Activated T-helper 1 cell treated with Interleukin-2 at 50 U/mL for 16 hours (primary cell): ENCODE data around the gene BTBD10.
A peak's percentile ranks its signal among the peaks of the same experiment; 100 is the strongest.

ENCODE experiments used
- DNase-seq: peaks from one replicate; pipeline ENCODE4 v3.0.0-alpha.2; 2020; ENCODE audit warnings: low read depth

The BTBD10 gene

DNA sequence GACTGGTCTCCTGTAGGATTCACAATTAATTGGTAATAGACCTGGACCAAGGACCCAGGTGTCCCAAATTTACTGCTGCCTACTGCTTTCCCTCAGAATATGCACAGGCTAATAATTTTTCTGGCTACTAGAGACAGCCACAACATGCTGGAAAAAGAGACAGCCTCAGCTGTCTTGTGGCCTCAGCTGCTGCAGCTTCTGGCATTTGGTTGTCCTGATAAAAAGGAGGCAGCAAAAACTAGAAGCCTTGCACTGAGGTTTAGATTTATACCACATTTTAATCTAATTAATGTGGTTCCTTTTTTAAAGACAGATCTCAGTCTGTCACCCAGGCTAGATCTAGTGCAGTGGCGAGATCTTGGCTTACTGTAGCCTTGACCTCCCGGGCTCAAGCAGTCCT is 89.8 kb downstream of the BTBD10 start:
- DNase-seq, result no peak

DNA sequence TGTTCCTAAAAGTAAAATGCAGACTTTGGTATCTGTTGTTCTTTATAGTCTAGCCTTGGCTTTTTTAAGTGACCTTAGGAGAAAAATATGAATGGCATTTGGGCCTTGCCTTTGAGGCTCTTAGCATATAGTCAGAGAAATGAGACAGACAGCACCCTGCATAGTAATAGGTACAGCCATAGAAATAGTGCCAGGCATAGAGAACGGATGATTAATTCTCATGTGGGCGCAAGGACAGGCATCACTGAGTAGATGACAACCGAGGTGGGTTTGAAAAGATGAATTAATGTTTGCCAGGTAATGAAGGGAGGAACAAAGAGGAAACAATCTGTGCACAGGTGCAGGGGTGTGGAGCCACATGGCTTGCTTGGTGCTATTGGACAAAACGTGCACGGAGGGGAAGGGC is 95.0 kb downstream of the BTBD10 start:
- DNase-seq, result no peak

DNA sequence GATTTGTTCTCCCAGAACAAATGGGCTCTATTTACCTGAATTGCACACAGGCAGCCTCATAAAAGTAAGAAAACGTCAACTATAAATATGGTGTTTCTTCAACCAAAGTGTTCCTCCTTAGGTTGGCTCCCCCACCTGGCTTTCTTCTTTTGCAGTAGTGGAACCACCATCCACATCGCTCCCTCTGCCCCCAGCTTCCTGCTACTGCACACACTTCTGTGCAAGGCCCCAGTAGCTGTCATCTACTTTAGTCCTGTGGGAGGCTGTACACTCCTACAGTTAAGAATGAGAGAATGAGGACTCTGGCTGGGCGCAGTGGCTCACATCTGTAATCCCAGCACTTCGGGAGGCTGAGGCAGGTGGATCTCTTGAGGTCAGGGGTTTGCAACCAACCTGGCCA is 95.9 kb downstream of the BTBD10 start:
- no peak for DNase-seq

DNA sequence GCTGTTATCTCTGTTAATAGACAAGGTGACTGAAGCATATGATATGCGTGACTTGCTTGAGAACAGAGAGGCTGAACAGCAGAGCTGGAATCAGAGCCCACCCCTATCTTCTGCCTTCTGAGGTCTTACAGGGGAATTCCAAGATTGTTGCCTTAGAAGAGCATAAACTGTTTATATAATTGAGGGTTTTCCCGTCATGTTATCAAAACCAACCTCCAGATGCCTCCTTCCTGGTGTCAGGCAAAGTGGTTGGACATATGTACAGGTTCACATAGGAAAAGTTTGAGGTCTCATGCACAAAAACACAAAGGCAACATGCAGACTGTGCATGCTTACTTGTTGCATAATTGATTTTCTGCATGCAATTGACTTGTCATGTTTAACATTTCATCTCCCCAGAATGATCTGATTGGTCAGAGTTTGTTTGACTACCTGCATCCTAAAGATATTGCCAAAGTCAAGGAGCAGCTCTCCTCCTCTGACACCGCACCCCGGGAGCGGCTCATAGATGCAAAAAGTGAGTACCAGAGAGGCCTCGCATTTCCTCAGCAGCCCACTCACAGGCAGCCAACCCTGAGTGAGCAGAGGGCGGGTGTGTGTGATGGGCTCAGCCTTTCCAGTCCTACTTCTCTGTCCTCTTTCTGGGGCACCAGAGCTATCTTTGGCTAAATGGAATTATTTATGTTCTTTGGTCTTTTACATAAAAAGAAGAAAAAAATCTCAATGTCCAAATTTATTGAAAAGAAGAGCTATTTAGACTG is 96.6 kb downstream of the BTBD10 start:
- DNase-seq, result no peak

DNA sequence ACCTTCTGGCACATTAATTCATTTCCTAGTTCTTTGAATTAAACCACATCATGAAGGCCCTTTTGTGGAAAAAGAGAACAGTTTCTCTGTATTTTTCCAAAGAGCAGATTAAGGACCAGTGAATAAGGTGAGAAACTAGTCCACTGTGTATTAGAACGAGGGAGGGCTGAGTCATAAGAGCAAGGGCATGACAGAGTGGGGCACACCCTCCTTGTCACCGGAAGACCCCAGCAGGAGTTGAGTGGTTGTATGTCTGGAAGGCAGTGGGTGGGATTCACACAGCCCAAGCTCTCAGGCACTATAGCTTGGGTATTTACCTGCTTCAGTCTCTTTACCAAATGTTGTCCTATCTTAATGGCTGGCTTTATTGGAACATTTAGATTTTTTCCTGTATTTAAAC is 98.6 kb downstream of the BTBD10 start:
- DNase-seq, result no peak

DNA sequence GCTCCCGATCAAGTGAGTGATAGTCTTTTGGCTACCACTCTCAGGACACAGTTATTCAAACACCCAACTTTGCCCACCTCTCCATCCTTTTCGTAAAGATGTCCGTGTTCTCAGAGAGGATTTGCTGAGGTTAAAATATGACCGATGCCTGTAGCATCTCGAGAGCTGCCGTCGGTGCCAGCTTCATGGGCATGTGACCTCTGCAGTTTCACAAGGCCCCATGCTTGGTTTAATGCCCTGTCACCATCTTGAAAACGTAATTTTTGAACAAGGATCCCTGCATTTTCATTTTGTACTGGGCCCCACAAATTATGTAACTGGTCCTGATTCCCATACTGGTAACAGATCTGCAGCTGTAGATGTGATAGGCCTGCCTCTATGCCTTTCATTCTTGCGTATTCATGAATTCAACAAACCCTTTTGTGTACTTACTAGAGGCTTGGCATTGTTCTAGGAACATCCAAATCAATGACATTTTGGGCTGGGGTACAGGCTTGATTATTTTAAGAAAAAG is 100.4 kb downstream of the BTBD10 start:
- DNase-seq, result no peak

DNA sequence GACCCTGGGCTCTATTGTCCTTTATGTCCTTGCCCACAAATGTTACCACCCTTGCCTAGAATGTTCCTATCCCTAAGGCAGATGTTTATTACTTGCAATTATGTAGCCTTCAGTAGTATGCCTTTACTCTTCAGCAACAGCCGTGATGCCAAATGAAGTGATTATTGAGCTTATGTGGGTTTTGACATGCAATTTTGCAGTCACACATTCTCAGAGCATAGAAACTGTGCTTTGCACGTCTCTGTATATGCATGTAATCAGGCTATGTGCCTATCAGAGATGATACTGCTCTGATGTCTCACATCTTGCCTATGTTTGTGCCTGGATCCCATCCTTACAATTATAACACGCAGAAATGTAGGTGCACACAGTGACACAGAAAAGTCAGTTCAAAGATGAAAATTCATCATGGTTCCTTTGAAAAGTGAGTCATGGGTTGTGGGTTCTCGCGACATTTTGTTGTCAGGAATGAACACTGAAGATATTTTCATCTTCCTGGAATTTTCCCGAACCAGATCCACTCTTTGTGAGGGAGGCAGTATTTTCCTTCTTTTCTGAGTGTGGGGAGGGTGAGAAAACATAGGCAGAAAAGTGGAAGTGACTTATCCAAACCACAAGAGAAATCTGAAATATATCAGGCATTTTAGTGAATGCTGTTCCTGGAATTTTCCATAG is 104.3 kb downstream of the BTBD10 start:
- DNase-seq, result no peak

DNA sequence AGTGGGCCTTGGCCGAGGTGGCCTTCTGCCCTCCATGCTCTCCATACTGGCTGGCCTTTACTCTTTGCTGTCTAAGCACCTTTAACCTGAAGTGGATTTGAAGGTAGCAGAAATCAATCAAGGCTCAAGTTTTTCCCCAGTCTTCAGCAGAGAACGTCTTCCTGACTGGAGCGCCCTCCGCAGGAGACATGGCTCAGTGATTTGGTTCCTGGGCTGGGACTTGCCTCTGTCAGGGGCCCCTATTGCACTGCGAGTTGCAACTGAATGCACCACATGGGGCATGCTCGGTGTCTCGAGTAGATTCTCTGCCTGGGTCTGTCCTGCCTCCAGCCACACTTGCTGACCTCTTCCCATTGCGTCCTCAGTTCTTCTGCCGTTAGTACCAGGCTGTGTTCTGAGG is 105.8 kb downstream of the BTBD10 start:
- no peak for DNase-seq

DNA sequence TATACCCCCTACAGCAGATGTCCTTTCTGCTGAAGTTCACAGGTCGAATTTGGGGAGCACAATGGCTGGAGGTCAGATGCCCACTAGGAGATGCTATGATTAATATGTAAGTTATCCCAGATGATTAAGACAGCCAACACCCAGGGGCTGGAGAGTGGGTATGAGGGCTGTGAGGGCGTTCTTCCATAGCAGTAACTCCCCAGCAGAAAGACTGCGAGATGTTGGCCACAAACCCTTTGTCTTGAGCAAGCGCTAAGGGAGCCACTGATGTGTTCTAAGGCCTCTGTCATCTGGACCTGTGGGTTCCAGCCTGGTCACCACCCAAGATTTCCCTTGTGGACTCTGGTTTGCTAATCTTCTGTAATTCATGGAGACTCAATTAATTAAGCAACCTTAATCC is 107.8 kb downstream of the BTBD10 start:
- no peak for DNase-seq

DNA sequence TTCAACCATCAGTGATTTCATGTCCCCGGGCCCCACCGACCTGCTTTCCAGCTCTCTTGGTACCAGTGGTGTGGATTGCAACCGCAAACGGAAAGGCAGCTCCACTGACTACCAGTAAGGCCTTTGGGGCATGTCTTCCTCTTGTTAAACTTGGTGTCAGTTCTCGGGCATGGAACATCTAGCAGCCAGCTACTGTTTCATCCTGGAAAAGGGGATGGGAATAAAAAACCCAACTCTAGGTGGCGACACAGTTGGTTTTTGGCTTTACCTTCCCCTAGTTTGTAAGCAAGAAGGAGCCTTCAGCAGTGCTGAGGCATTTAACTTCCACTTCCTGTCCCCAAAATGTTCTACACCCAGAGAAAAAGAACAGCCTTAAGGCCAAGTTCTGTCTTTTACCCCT is 108.7 kb downstream of the BTBD10 start:
- DNase-seq, result no peak

DNA sequence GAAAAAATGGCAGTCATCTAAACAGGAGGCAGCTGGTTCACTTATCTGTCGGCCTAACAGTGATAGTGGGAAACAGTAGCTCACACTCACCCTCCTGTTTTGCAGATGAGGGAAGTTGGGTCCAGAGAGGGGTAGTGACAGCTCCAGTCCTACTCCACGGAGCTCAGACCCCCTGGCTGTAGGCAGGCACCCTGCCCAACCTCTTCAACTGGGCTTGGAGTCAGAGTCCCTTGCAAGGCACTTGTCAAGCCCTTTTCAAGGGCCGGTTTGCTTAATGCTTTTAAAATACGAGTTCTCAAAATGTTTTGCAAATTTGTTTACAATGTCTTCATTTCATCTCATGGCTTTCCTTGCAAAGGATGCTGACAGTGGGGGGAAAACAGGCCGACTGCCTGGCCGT is 110.3 kb downstream of the BTBD10 start:
- no peak for DNase-seq

DNA sequence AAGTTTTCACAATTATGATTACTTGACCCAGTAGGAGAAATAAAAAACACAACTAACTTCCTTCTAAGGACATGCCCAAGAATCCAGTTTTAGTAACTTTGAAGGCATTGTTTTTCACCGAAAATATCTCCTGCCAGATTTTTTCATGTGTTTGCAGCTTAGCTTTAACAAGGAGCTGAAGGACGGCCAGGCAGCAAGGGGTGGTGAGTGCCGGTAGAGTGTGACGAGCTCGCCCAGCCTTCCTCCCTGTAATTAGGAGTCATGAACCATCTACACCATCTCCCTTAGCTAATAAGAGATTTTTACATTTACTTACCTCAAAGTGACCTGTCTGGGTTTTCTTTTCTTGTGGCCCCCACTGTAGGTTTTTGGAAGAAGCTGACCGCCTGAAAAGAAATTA is 113.4 kb downstream of the BTBD10 start:
- no peak for DNase-seq

DNA sequence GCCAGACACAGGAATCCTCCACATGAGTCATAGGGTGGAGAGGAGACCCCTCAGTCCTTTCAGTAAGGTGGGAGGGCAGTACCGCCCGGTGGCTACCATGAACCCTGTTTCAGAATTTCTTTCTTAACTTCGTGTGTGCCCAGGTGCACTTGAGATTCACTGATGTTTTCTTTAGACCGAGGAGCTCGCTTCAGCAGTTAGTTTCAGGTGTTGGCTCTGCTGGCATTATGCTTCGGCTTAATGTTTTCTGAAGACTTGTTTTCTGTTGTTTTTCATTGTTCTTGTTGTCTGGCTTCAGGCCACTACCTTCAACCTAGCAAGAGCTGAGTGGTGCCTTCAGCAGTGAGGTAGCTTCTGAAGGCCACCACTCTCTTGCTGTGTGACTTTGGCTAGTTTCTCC is 114.0 kb downstream of the BTBD10 start:
- no peak for DNase-seq

DNA sequence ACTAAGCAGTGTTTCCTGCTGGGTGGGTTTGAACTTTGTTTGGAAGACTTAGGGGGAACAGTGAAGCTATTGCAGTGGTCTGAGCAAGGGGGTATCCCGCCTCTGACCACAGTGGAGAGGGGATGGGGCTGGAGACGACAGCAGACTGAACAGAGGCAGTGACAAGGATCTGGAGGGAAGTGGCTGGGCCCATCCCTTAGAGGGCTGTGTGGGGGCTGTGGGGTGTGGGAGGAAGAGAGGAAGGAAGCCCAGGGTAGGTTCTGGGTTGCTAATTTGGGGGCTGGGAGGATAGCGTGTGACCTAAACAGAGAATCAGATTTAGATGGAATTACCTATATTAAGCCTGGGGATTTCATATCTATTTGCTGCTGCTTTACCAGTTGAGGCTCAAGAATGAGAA is 114.7 kb downstream of the BTBD10 start:
- DNase-seq, result no peak

DNA sequence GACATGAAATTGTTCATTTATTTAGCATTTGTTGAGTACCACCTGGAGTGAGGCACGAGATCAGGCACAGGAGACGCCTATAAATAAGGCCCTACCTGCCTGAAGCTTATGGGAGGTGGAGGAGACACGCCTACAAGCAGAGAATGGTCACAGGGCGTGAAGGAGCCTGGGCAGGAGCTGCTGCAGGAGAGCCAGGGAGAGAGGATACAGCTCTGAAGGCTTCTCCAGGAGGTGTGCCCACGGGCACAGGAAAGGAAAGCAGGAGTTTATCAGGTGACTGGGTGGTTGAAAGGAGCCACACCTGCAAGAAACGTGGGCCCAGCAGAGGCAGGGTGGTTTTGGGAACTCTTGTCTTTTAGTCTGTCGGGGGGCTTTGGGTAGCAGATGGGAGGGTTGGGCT is 115.1 kb downstream of the BTBD10 start:
- DNase-seq, result no peak

DNA sequence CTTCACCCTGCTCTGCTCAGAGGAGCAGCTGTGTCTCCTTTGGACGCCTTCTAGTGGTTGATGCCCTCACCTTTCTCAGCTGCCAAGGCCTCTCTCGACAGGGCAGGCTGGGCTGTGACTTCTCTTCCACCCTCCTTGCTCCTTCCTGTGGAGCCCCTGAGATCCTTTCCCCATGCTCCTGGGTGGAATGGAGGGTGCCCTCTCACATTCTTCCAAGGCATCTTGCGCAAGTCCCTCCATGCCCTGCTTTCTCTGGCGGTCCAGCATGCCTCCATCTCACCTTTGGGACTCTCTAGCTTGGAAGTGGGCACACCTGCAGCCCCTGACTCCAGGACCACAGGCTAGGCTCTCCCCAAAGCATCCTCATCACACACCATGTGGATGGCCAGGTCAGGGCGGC is 116.6 kb downstream of the BTBD10 start:
- DNase-seq, result no peak

DNA sequence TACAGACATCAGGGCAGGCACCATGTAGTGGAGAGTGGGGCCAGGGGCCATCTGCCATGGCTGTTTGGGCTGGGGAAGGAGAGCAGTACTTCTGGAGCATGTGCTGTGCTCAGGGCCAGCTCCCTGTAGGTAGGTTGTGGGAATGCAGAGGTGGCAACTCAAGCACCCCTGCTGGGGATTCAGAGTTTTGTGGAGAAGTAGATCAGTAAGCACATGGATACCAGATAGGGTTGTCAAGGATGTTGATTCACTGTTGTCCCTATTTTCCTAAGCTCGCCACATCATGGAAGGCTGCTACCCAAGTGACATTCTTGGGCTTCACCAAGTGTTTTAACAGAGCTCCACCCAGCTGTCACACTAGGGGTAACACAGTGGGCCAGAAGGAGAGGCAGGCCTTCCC is 118.2 kb downstream of the BTBD10 start:
- no peak for DNase-seq

DNA sequence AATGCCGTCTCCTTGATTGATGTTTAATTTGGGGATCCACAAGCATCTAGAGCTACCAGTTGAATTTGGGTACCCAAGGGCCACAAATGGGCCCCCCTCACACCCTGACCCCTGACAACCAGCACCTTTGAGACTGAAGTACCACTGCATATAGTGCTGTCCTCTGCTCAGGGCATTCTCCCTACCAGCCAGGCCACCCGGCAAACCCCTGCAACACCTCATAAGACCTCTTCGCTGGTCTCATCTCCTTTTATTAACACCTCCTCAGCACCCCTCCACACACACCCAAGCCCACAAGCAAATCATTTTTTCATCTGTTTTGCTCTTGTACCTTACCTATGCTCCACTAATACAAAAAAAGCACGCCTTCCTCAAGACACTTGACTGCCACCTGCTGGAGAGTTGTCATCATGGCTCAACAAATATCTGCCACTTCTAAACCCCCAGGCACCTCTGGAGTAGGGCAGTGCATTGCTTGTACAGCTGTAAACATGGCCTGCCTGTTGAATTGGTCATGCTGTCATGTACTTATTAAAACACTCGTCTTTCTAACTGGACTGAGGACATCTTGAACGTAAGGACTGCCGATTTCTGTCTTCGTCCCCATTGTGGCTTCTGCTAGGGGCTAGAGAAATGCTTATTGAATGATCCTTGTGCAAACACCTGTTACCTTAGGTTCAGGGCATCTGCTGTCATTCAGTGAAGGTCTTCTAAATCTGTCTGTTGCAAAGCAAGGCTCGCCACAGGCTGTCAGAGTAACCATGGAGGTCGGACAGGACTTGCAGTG is 118.9 kb downstream of the BTBD10 start:
- peak; percentile 29 for DNase-seq

DNA sequence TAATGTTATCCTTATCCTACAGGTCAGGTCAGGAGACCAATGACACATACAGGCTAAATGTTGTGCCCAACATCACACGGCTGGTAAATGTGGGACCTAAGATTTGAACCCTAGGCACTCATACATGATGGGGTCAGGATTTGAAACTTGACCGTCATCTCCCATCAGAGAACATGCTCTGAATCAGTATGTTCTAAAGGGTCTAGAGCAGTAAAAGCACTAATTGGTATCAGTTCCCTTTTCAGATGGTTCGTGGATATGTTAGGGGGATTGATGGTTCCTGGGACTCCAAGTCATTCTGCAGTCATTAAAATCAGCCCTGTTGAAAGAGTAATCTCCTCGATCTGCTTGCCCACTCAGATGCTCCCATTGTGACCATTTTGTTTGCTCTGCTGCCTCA is 120.0 kb downstream of the BTBD10 start:
- no peak for DNase-seq

DNA sequence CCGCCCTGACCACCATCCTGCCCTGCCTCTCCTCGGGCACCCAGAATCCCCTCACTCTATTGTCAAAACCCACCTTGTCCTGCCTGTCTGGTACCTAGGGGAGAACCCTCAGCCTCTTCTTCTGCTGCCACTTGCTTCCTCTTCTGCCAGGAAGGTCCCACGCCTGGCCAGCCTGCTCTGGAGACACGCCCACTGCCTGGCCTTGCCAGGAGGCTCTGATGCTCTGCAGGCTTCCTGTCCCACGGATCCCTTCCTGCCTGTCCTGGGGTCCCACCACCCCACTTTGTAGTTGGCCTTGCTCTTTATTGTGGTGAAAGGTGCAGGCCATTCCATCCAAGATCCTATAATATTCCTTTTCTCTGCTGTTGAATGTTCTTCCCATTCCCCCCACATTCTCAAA is 122.0 kb downstream of the BTBD10 start:
- DNase-seq, result no peak

DNA sequence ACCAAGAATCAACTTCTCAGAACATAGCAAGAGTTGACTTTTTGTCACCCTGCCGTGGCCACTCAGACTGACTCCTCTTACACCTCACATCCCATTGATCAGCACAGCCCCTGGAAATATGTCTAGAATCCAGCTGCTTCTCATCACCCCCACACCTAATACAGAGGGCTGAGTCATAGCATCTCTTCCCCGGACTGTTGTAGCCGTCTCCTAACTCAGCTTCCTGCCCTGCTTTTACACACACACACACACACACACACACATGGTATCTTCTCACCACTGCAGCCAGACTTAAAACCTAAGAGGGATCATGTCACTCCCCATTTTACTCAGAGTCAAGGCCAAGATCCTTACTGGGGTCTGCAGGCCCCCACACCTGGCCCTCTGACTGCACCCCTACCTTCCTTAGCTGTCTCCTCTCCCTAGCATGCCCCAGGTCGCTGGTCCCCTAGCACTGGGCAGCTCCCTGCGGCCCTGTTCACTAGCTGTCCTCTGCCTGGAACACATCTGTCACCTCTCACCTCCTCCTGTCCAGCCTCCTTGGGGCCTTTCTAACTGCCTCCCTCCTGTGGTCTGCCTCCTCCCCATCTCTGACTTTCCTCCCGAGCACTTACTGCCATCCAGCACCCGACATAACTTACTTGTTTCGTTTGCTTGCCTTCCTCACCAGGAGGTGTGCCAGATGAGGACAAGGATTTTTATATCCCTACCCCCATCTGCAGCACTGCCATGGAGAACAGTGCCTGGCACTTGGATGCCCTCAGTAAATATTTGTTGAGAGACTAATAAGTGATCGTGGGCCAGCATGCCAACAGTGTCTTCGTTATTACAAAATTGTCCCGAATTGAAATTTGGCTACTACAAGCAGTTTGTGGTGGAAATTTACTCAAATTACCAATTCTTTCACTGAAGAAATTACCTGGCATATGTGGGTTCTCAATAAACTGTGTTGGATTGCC is 123.5 kb downstream of the BTBD10 start:
- DNase-seq, result no peak
